Measurements from ENCODE around the gene TTC14.

The TTC14 gene

DNA sequence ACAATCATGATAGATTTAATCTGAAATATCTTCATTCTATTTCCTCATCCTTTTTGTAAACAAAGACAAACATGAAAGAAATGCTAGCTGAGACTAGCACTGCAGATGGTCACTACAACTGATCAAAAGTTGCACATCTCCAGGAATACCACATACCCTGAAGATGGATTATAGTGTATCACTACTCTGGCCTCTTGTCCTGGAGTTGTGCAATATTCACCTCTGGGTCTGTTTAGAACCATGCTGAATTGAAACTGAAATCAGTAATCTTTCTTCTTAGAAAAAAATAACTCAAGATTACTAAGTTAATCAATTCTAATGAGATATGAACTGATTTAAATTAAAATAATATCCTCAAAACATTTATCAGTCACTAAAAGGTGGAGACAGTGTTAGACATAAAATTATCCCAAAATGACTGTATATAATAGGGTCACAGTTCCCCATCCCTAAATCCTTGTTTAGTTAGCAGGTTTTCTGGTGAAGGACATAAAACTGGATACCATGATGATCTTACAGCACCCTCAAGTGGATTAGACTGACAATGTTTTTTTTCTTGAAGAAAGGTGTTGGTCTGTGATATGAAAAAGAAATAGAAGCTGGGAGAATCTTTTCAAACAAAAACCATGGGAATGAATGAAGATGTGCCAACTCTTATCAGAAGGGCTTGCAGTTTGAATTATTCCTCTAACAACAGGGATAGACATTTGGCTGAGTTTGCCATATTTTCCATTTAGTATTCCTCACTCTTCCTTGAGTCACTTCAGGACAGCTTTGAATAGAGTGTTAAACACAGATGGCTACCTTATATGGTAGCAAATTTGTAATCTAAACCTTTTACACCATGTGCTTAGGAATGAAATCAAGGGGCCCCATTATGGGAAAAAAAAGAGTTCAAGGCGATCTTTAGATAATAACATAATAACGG is 7.1 kb upstream of the TTC14 start:
- TF ChIP-seq SIN3A (IDR thresholded peaks at IDR 0.05; ENCODE audit: borderline replicate concordance, insufficient read depth, low read length) (no peak), TAF1 (IDR thresholded peaks at IDR 0.05; ENCODE audit: borderline replicate concordance, insufficient read depth, low read length) (no peak), POLR2AphosphoS5 (IDR thresholded peaks at IDR 0.05; ENCODE audit: low read depth, low read length) (no peak), FOXP2 (optimal IDR thresholded peaks at IDR 0.05; ENCODE audit: borderline replicate concordance, extremely low read depth, extremely low read length, insufficient read depth) (no peak)
- TF ChIP-seq, protein P1, sequence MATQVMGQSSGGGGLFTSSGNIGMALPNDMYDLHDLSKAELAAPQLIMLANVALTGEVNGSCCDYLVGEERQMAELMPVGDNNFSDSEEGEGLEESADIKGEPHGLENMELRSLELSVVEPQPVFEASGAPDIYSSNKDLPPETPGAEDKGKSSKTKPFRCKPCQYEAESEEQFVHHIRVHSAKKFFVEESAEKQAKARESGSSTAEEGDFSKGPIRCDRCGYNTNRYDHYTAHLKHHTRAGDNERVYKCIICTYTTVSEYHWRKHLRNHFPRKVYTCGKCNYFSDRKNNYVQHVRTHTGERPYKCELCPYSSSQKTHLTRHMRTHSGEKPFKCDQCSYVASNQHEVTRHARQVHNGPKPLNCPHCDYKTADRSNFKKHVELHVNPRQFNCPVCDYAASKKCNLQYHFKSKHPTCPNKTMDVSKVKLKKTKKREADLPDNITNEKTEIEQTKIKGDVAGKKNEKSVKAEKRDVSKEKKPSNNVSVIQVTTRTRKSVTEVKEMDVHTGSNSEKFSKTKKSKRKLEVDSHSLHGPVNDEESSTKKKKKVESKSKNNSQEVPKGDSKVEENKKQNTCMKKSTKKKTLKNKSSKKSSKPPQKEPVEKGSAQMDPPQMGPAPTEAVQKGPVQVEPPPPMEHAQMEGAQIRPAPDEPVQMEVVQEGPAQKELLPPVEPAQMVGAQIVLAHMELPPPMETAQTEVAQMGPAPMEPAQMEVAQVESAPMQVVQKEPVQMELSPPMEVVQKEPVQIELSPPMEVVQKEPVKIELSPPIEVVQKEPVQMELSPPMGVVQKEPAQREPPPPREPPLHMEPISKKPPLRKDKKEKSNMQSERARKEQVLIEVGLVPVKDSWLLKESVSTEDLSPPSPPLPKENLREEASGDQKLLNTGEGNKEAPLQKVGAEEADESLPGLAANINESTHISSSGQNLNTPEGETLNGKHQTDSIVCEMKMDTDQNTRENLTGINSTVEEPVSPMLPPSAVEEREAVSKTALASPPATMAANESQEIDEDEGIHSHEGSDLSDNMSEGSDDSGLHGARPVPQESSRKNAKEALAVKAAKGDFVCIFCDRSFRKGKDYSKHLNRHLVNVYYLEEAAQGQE (IDR thresholded peaks at IDR 0.05; ENCODE audit: insufficient read depth in 1 of 2, low read depth in 2 of 2, low read length in 2 of 2) = no peak

DNA sequence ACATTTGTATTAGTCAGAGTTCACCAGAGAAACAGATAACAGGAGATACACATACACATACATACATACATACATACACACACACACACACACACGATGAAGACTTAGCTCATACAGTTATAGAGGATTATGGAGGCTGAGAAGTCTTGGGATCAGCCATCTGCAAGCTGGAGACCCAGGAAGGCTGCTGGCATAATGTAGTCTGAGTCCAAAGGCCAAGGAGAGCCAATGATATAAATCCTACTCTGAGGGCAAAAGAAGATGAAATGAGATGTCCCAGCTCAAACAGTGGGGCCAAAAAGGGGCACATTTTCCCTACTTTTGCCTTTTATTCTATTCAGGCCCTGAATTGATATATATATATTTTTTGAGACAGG is 6.4 kb upstream of the TTC14 start:
- TF ChIP-seq, protein P1 (IDR thresholded peaks at IDR 0.05; ENCODE audit: insufficient read depth in 1 of 2, low read depth in 2 of 2, low read length in 2 of 2) = no peak
- TF ChIP-seq TAF1 (IDR thresholded peaks at IDR 0.05; ENCODE audit: borderline replicate concordance, insufficient read depth, low read length) (no peak), SIN3A (IDR thresholded peaks at IDR 0.05; ENCODE audit: borderline replicate concordance, insufficient read depth, low read length) (no peak), POLR2AphosphoS5 (IDR thresholded peaks at IDR 0.05; ENCODE audit: low read depth, low read length) (no peak), FOXP2 (optimal IDR thresholded peaks at IDR 0.05; ENCODE audit: borderline replicate concordance, extremely low read depth, extremely low read length, insufficient read depth) (no peak)

DNA sequence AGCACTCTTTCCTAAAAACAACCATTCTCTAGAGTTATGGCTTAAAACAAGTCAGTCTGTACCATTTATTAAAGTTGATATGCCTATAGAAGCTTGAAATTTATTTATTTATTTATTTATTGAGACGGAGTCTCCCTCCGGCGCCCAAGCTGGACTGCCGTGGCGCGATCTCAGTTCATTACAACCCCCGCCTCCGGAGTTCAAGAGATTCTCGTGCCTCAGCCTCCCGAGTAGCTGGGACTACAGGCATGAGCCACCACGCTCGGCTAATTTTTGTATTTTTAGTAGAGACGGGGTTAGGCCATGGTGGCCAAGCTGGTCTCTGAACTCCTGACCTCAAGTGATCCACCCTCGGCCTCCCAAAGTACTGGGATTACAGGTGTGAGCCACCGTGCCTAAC is 1.5 kb upstream of the TTC14 start:
- TF ChIP-seq FOXP2 (optimal IDR thresholded peaks at IDR 0.05; ENCODE audit: borderline replicate concordance, extremely low read depth, extremely low read length, insufficient read depth) (no peak), TAF1 (IDR thresholded peaks at IDR 0.05; ENCODE audit: borderline replicate concordance, insufficient read depth, low read length) (no peak), SIN3A (IDR thresholded peaks at IDR 0.05; ENCODE audit: borderline replicate concordance, insufficient read depth, low read length) (no peak), POLR2AphosphoS5 (IDR thresholded peaks at IDR 0.05; ENCODE audit: low read depth, low read length) (no peak)
- TF ChIP-seq, protein P1 (IDR thresholded peaks at IDR 0.05; ENCODE audit: insufficient read depth in 1 of 2, low read depth in 2 of 2, low read length in 2 of 2) = no peak

DNA sequence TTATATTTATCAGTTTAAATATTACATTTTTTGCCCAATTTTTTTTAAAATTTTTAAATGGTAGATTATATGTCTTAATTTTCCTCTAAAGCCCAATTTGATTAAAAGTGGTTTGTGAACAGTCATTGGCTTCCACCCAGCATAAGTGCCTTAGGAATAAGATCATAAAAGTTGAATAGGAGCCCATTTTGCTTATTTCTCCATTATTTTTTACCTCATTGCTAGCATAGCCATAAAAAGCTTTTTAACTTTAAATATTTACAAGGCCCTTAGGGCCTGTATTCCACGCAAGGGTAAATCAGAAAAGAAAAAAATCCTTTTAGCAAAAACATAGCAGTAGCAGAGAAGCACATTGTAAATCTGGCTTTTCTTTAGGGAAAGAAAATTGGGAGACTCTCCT is 9.0 kb downstream of the TTC14 start:
- TF ChIP-seq TAF1 (IDR thresholded peaks at IDR 0.05; ENCODE audit: borderline replicate concordance, insufficient read depth, low read length) = no peak
- no peak for TF ChIP-seq POLR2AphosphoS5 (IDR thresholded peaks at IDR 0.05; ENCODE audit: low read depth, low read length)
- TF ChIP-seq, protein P1 (IDR thresholded peaks at IDR 0.05; ENCODE audit: insufficient read depth in 1 of 2, low read depth in 2 of 2, low read length in 2 of 2) = no peak
- TF ChIP-seq SIN3A (IDR thresholded peaks at IDR 0.05; ENCODE audit: borderline replicate concordance, insufficient read depth, low read length) = no peak
- TF ChIP-seq FOXP2 (optimal IDR thresholded peaks at IDR 0.05; ENCODE audit: borderline replicate concordance, extremely low read depth, extremely low read length, insufficient read depth) = no peak

Data from PFSK-1 (cell line).